Neuronal stem cell (in vitro differentiated cells): ENCODE results near the gene ITIH3.
"Not testable (repeated sequence)": the region's sequence is repeated elsewhere in the genome, so short reads cannot be mapped to it uniquely, and the experiment has no call there.

Experiments used
- DNase-seq: peaks from one replicate; pipeline ENCODE4 v3.0.0-alpha.2; 2013; ENCODE audit warnings: low spot score
- H2AFZ ChIP-seq: one replicate; pipeline ENCODE4 v1.6.1; 2013; ENCODE audit warnings: mild to moderate bottlenecking, low read length, inconsistent platforms
- H2AK5ac ChIP-seq: 2 replicates; pipeline ENCODE4 v1.6.1; 2013; ENCODE audit warnings: low read depth, mild to moderate bottlenecking, inconsistent platforms, low read length, moderate library complexity, mixed read lengths
- H2BK120ac ChIP-seq: 2 replicates; pipeline ENCODE4 v1.6.1; 2013; ENCODE audit warnings: low read depth, mild to moderate bottlenecking, inconsistent platforms, low read length, moderate library complexity, mixed read lengths
- H2BK12ac ChIP-seq: one replicate; pipeline ENCODE4 v1.6.1; 2013; ENCODE audit warnings: low read length, inconsistent platforms
- H2BK15ac ChIP-seq: 2 replicates; pipeline ENCODE4 v1.6.1; 2013; ENCODE audit warnings: mild to moderate bottlenecking, low read length, inconsistent platforms, mixed read lengths
- H2BK5ac ChIP-seq: one replicate; pipeline ENCODE4 v1.6.1; 2013; ENCODE audit warnings: inconsistent platforms, mild to moderate bottlenecking, low read length, moderate library complexity
- H3K14ac ChIP-seq: one replicate; pipeline ENCODE4 v1.6.1; 2013; ENCODE audit warnings: low read length, inconsistent platforms
- H3K18ac ChIP-seq: 2 replicates; pipeline ENCODE4 v1.6.1; 2013; ENCODE audit warnings: low read length, inconsistent platforms
- H3K23ac ChIP-seq: 2 replicates; pipeline ENCODE4 v1.6.1; 2013; ENCODE audit warnings: low read depth, mild to moderate bottlenecking, mixed read lengths, low read length, inconsistent platforms; ENCODE audit not compliant: poor library complexity
- H3K27ac ChIP-seq: replicated peaks from 3 replicates; pipeline ENCODE4 v1.5.1; 2013; ENCODE audit warnings: low read length, inconsistent platforms
- H3K27me3 ChIP-seq, 3 experiments: 2 replicates each; pipeline ENCODE4 v1.6.1; 2013; ENCODE audit warnings: low read length in 3 of 3, mild to moderate bottlenecking in 2 of 3, inconsistent platforms in 1 of 3, low read depth in 1 of 3, mixed read lengths in 1 of 3, moderate library complexity in 1 of 3; ENCODE audit not compliant: control insufficient read depth in 3 of 3, insufficient read depth in 3 of 3
- H3K36me3 ChIP-seq, 2 donors: replicated peaks in 1 of 2; 2 replicates each; pipeline ENCODE4 v1.6.1; 2013; ENCODE audit warnings: low read length in 2 of 2; ENCODE audit not compliant: control insufficient read depth in 2 of 2, insufficient read depth in 2 of 2
- H3K4ac ChIP-seq: 2 replicates; pipeline ENCODE4 v1.6.1; 2013; ENCODE audit warnings: inconsistent platforms, mild to moderate bottlenecking, low read length, moderate library complexity
- H3K4me1 ChIP-seq, 2 donors: 1 replicate in 1 of 2; 2 replicates in 1 of 2; pipeline ENCODE4 v1.6.1; 2013; ENCODE audit warnings: low read length in 2 of 2, low read depth in 1 of 2; ENCODE audit not compliant: control insufficient read depth in 2 of 2, insufficient read depth in 1 of 2
- H3K4me2 ChIP-seq: one replicate; pipeline ENCODE4 v1.6.1; 2013; ENCODE audit warnings: mild to moderate bottlenecking, low read length, inconsistent platforms; ENCODE audit not compliant: insufficient read depth, poor library complexity, severe bottlenecking
- H3K4me3 ChIP-seq, 2 donors: 2 replicates each; pipeline ENCODE4 v1.5.1; 2013; ENCODE audit warnings: low read length in 2 of 2, mild to moderate bottlenecking in 2 of 2, inconsistent platforms in 1 of 2, moderate library complexity in 1 of 2
- H3K79me1 ChIP-seq: one replicate; pipeline ENCODE4 v1.6.1; 2013; ENCODE audit warnings: low read depth, mild to moderate bottlenecking, inconsistent platforms, low read length, moderate library complexity
- H3K9ac ChIP-seq: one replicate; pipeline ENCODE4 v1.6.1; 2013; ENCODE audit warnings: mild to moderate bottlenecking, low read depth, low read length, inconsistent platforms; ENCODE audit not compliant: poor library complexity
- H3K9me3 ChIP-seq, 2 donors: replicated peaks in 1 of 2; 2 replicates each; pipeline versions ENCODE3 to v1.6.1; 2013; ENCODE audit warnings: low read length in 2 of 2, mild to moderate bottlenecking in 2 of 2, inconsistent platforms in 1 of 2, low read depth in 1 of 2, mixed read lengths in 1 of 2, moderate library complexity in 1 of 2; ENCODE audit not compliant: control insufficient read depth in 2 of 2, insufficient read depth in 1 of 2
- H4K8ac ChIP-seq: one replicate; pipeline ENCODE4 v1.6.1; 2013; ENCODE audit warnings: low read depth, mild to moderate bottlenecking, inconsistent platforms, low read length, moderate library complexity
- H4K91ac ChIP-seq: one replicate; pipeline ENCODE4 v1.6.1; 2013; ENCODE audit warnings: low read length, low read depth, mild to moderate bottlenecking, inconsistent platforms; ENCODE audit not compliant: poor library complexity
- WGBS, 2 donors: extraction: QIAGEN DNeasy Blood & Tissue Kit; methylation state at CpG; one replicate each; pipeline ENCODE4 v1.1.7; 2013; ENCODE audit warnings: missing lambda C conversion rate in 2 of 2, mixed read lengths in 1 of 2; ENCODE audit not compliant: insufficient read length in 2 of 2, insufficient replicate concordance in 1 of 2; ENCODE audit errors: extremely low coverage in 2 of 2; 5-methylcytosine and 5-hydroxymethylcytosine counted together

Gene ITIH3

GRCh38 chr3:52774901-52775864, 19.4 kb upstream of the ITIH3 start:
- Histone ChIP-seq H3K27me3 (peaks cover 0 to 26% (median 0%) of the 10 kb centered on the region in 3 experiments), H2AK5ac (no peak overlapping the region), H3K4me3 (no peak overlapping the region), H4K8ac (no peak overlapping the region), H3K18ac (no peak overlapping the region), H2BK15ac (no peak overlapping the region), H3K36me3 (no peaks in the 10 kb centered on the region), H2BK5ac (no peak overlapping the region), H3K23ac (no peak overlapping the region), H2AFZ (peak overlapping the region; percentile 8), H2BK12ac (no peak overlapping the region), H2BK120ac (no peak overlapping the region), H3K79me1 (no peaks in the 10 kb centered on the region), H4K91ac (no peak overlapping the region), H3K14ac (no peak overlapping the region), H3K4me2 (no peak overlapping the region), H3K4me1 (no peaks in the 10 kb centered on the region), H3K4ac (no peak overlapping the region), H3K9me3 (no peaks in the 10 kb centered on the region), H3K9ac (no peak overlapping the region), H3K27ac (no peak overlapping the region)
- no CpG with 5 or more reads among the region's 6 CpGs for WGBS, 2 donors
- no peak for DNase-seq

GRCh38 chr3:52775877-52776276, 18.7 kb upstream of the ITIH3 start:
- H3K4me3 ChIP-seq: no peak overlapping the region
- no peak overlapping the region for H3K14ac ChIP-seq
- H3K4ac ChIP-seq: no peak overlapping the region
- H2BK15ac ChIP-seq: no peak overlapping the region
- no peak overlapping the region for H3K4me2 ChIP-seq
- no peak overlapping the region for H2BK5ac ChIP-seq
- peak overlapping the region; percentile 18 for H3K9ac ChIP-seq
- H3K27me3 ChIP-seq: peaks cover 0 to 26% (median 0%) of the 10 kb centered on the region in 3 experiments
- H4K8ac ChIP-seq: no peak overlapping the region
- DNase-seq: no peak
- no peak overlapping the region for H3K18ac ChIP-seq
- H4K91ac ChIP-seq: no peak overlapping the region
- H2AK5ac ChIP-seq: no peak overlapping the region
- no peaks in the 10 kb centered on the region for H3K4me1 ChIP-seq
- no peaks in the 10 kb centered on the region for H3K9me3 ChIP-seq
- no peak overlapping the region for H3K27ac ChIP-seq
- no peak overlapping the region for H3K23ac ChIP-seq
- WGBS, 2 donors: no CpG with 5 or more reads among the region's 8 CpGs
- no peaks in the 10 kb centered on the region for H3K79me1 ChIP-seq
- no peak overlapping the region for H2BK120ac ChIP-seq
- H2BK12ac ChIP-seq: no peak overlapping the region
- H3K36me3 ChIP-seq: no peaks in the 10 kb centered on the region
- peak overlapping the region; percentile 38 for H2AFZ ChIP-seq

DNA sequence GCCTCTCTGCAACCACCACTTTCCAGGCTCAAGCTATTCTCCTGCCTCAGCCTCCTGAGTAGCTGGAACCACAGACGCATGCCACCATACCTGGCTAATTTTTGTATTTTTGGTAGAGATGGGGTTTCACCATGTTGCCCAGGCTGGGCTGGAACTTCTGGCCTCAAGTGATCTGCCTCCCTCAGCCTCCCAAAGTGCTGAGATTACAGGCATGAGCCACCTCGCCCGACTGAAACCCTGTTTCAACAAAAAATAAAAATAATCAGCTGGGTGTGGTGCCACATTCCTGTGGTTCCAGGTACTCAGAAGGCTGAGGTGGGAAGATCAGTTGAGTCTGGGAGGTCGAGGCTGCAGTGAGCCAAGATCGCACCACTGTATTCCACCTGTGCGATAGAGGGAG, 18.1 kb upstream of the ITIH3 start:
- Histone ChIP-seq H3K27me3 (peaks cover 0 to 26% (median 0%) of the 10 kb centered on the region in 3 experiments), H2AFZ (peak overlapping the region; percentile 38)
- H3K23ac ChIP-seq, H3K36me3 ChIP-seq, H3K4ac ChIP-seq, H2BK5ac ChIP-seq, H3K27ac ChIP-seq, H4K91ac ChIP-seq, H3K4me1 ChIP-seq, H4K8ac ChIP-seq, H2BK120ac ChIP-seq, H3K18ac ChIP-seq, H2BK12ac ChIP-seq, H3K4me2 ChIP-seq, H3K9me3 ChIP-seq, H3K9ac ChIP-seq, H3K4me3 ChIP-seq, DNase-seq, H3K79me1 ChIP-seq, H2AK5ac ChIP-seq, H2BK15ac ChIP-seq, H3K14ac ChIP-seq: not testable (repeated sequence)
- no CpG with 5 or more reads among the region's 6 CpGs for WGBS, 2 donors

DNA sequence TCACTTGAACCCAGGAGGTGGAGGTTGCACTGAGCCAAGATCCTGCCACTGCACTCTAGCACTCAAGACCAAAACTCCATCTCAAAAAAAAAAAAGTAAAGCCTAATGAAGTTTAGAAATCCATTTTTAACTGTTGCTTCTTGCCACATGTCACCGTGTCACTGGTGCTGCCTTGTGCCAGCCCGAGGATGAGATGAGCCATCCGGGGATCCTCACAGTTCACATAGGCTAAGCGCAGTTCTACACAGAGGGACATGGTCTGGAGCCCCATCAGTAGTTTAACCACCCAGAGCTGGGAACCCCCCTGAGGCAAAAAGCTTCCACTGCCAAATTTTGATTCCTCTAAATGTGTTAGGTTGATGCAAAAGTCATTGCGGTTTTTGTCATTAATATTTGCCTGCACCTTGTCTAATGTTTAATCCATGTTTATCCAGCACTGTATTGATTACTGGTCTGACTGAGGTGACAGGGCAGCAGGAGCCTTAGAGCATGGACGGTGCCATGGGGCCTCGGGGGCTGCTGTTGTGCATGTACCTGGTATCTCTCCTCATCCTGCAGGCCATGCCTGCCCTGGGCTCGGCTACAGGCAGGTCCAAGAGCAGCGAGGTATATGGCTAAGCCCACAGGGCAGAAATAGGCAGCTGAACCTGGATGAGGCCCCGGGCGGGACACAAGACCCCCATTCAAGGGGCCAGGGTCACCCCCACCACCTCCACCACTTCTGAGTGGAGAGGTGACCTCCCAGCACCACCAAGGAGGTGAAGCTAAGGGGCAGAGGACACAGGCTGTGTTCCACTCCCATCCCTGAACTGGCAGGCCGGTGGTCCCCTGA, 17.3 kb upstream of the ITIH3 start, which contains the start of gene ITIH1:
TSS of gene ITIH1 (plus strand) at position 473 of the 832 bp plus-strand sequence. CDS start at position 490, 17 bp downstream.
- H3K9ac ChIP-seq: no peak within 1 kb of the TSS
- no peak within 1 kb of the TSS for H3K23ac ChIP-seq
- no CpG with 5 or more reads among the region's 12 CpGs for WGBS, 2 donors
- peak within 1 kb of the TSS in 1 of 2 donors; percentile 3 for H3K4me3 ChIP-seq
- H3K79me1 ChIP-seq: no peaks in the 10 kb centered on the region
- H2BK15ac ChIP-seq: no peak within 1 kb of the TSS
- H2BK12ac ChIP-seq: no peak within 1 kb of the TSS
- H3K36me3 ChIP-seq: no peaks in the 10 kb centered on the region
- H3K14ac ChIP-seq: no peak within 1 kb of the TSS
- H3K9me3 ChIP-seq: no peaks in the 10 kb centered on the region
- peaks cover 0 to 29% (median 0%) of the 10 kb centered on the region in 3 experiments for H3K27me3 ChIP-seq
- no peak within 1 kb of the TSS for H3K4ac ChIP-seq
- H4K91ac ChIP-seq: no peak within 1 kb of the TSS
- H3K4me1 ChIP-seq: no peaks in the 10 kb centered on the region
- H2AFZ ChIP-seq: no peak within 1 kb of the TSS
- H3K27ac ChIP-seq: no peak within 1 kb of the TSS
- no peak for DNase-seq
- H3K4me2 ChIP-seq: no peak within 1 kb of the TSS
- H2BK5ac ChIP-seq: peak within 1 kb of the TSS; percentile 31
- no peak within 1 kb of the TSS for H3K18ac ChIP-seq
- no peak within 1 kb of the TSS for H2BK120ac ChIP-seq
- no peak within 1 kb of the TSS for H4K8ac ChIP-seq
- peak within 1 kb of the TSS; percentile 37 for H2AK5ac ChIP-seq
